Measurements from ENCODE around the gene ULK1.

Gene ULK1

DNA sequence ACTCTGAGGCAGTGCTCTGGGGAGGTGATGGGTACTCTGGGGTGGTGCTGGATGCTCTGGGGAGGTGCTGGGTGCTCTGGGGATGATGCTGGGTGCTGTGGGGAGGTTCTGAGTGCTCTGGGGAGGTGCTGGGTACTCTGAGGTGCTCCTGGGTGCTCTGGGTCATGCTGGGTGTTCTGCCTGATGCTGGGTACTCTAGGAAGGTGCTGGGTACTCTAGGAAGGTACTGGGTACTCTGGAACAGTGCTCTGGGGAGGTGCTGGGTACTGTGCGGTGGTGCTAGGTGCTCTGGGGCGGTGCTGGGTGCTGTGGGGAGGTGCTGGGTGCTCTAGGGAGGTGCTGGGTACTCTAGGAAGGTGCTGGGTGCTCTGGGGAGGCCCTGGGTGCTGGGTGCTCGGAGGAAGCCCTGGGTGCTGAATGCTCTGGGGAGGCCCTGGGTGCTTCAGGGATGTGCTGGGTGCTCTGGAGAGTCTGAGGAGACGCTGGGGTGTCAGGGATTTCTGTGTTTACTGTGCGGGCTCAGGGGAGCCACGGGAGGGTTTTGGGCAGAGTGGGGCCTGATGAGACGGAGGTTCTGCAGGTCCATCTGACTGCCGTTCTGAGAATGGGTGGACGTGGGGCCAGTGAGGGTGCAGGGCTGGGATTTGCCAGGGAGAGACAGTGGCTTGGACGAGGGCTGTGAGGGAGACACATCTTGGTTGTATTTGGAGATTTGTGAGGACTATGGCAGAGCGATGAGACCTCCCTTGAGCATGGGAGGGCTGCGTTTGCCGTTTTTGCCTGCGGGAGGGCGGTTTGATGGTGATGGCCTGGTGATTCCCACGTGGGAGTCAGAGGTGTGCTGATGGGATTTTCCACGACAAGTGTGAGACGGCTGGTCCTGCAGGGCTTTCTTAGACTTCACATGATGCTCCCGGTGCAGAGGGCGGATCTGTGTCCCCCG is 36.2 kb upstream of the ULK1 start:
- H3K9me3 ChIP-seq (ENCODE audit: control insufficient read depth, low read length), result no peaks in the 10 kb centered on the region
- no peaks in the 10 kb centered on the region for H3K27me3 ChIP-seq (ENCODE audit: control insufficient read depth, insufficient read depth, low read length)
- H3K36me3 ChIP-seq (ENCODE audit: control insufficient read depth, insufficient read depth, low read length), result no peaks in the 10 kb centered on the region
- H3K4me3 ChIP-seq (ENCODE audit: low read depth, low read length), result no peak overlapping the region
- H3K4me1 ChIP-seq, result no peaks in the 10 kb centered on the region
- TF ChIP-seq, protein P1, sequence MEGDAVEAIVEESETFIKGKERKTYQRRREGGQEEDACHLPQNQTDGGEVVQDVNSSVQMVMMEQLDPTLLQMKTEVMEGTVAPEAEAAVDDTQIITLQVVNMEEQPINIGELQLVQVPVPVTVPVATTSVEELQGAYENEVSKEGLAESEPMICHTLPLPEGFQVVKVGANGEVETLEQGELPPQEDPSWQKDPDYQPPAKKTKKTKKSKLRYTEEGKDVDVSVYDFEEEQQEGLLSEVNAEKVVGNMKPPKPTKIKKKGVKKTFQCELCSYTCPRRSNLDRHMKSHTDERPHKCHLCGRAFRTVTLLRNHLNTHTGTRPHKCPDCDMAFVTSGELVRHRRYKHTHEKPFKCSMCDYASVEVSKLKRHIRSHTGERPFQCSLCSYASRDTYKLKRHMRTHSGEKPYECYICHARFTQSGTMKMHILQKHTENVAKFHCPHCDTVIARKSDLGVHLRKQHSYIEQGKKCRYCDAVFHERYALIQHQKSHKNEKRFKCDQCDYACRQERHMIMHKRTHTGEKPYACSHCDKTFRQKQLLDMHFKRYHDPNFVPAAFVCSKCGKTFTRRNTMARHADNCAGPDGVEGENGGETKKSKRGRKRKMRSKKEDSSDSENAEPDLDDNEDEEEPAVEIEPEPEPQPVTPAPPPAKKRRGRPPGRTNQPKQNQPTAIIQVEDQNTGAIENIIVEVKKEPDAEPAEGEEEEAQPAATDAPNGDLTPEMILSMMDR (IDR thresholded peaks at IDR 0.05), result no peak
- H3K27ac ChIP-seq, result no peak overlapping the region
- H3K9ac ChIP-seq, result no peak overlapping the region
- H3K79me2 ChIP-seq, result no peaks in the 10 kb centered on the region
- H2AFZ ChIP-seq, result no peak overlapping the region
- no peak overlapping the region for H3K4me2 ChIP-seq (ENCODE audit: low read length)

DNA sequence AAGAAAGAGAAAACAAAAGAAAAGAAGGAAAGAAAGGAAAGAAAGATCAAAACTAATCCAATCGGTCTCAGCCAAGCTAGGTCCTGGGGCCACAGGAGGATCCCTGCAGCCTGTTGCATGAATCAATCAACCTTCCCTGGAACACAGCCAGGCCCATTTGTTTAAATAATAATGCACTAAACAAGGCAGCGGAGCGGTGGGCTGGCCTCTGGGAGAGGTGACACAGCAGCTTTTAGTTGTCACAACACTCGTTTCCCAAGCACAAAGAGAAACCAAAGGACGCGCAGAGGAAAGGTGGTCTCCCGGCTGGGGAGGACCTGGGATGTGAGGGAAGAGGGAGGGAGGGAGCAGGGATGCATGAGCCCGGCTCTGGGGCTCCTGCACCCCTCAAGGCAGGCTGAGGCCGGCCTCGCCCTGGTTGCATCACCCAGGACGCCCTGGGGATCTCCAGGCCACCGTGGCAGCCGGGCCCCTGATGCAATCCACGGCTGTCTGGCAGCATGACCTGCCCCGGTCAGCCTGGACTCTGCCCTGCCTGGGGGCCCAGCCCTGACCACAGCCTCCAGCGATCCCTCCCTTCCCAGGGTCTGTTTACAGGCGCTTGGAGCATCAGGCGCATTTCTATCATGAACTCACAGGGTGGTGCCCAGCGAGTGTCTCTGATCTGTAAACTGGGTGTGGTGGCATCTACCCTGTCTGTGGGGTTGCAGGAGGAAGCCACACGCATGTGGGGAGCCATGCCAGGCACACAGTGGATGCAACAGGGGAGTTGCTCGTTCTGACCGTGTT is 33.8 kb upstream of the ULK1 start:
- H3K36me3 ChIP-seq (ENCODE audit: control insufficient read depth, insufficient read depth, low read length), result no peaks in the 10 kb centered on the region
- no peak overlapping the region for H3K27ac ChIP-seq
- TF ChIP-seq, protein P1 (IDR thresholded peaks at IDR 0.05), result no peak
- H2AFZ ChIP-seq, result peak overlapping the region; percentile 33
- H3K27me3 ChIP-seq (ENCODE audit: control insufficient read depth, insufficient read depth, low read length), result no peaks in the 10 kb centered on the region
- no peak overlapping the region for H3K9ac ChIP-seq
- no peaks in the 10 kb centered on the region for H3K4me1 ChIP-seq
- no peaks in the 10 kb centered on the region for H3K79me2 ChIP-seq
- H3K9me3 ChIP-seq (ENCODE audit: control insufficient read depth, low read length), result no peaks in the 10 kb centered on the region
- H3K4me2 ChIP-seq (ENCODE audit: low read length), result no peak overlapping the region
- no peak overlapping the region for H3K4me3 ChIP-seq (ENCODE audit: low read depth, low read length)

DNA sequence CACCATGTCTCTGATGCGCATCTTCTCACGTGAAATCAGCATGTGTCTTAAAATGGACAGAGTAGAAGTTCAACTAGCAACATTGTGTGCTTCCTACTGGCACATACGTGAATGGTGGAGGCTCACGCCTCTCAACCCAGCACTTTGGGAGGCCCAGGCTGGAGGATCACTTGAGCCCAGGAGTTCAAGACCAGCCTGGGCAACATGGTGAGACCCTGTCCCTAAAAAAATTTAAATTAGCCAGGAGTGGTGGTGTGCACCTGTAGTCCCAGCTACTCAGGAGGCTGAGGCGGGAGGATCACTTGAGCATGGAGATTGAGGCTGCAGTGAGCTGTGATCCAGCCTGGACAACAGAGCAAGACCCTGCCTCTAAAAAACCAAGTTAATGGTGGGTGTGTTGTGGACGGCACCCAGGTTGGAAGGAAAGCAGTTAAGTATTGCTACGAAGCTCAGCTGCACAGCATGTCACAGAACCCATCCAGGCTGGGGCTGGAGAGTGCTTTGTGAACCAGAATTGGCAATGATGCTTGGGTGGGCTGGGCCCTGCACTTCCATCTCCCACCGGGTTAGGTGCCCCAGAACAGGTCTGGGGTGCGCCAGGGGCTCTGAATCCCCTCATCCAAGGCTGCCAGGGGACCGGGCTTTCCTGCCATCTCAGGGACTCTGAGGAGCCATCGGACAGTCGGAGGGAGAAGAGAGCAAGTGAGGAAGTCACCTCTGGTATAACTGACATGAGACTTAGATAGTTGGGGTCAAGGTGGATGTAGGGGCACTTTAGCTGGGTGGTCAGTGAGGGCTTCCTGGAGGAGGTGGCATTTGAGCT is 33.0 kb upstream of the ULK1 start:
- Histone ChIP-seq H3K4me2 (ENCODE audit: low read length) (no peak overlapping the region), H3K9ac (no peak overlapping the region), H2AFZ (no peak overlapping the region), H3K4me3 (ENCODE audit: low read depth, low read length) (no peak overlapping the region), H3K27ac (no peak overlapping the region), H3K4me1 (no peaks in the 10 kb centered on the region), H3K36me3 (ENCODE audit: control insufficient read depth, insufficient read depth, low read length) (no peaks in the 10 kb centered on the region), H3K9me3 (ENCODE audit: control insufficient read depth, low read length) (no peaks in the 10 kb centered on the region), H3K79me2 (no peaks in the 10 kb centered on the region), H3K27me3 (ENCODE audit: control insufficient read depth, insufficient read depth, low read length) (no peaks in the 10 kb centered on the region)
- TF ChIP-seq, protein P1 (IDR thresholded peaks at IDR 0.05), result no peak

DNA sequence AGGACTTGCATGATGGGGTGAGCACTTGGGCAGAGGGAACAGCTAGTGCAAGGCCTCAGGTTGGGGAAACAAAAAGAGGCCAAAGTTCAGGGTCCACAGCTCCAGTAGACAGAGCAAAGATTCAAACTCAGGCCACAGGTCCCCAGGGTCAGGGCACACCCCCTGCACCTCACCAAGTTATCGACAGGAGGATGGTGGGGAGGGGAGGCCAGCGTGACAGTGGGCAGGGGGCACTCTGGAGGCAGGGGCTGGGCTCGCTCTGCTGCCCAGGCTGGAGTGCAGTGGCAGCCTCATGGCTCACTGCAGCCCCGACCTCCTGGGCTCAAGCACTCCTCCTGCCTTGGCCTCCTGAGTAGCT is 32.4 kb upstream of the ULK1 start:
- no peaks in the 10 kb centered on the region for H3K27me3 ChIP-seq (ENCODE audit: control insufficient read depth, insufficient read depth, low read length)
- H3K4me3 ChIP-seq (ENCODE audit: low read depth, low read length), result no peak overlapping the region
- no peak overlapping the region for H3K9ac ChIP-seq
- H3K36me3 ChIP-seq (ENCODE audit: control insufficient read depth, insufficient read depth, low read length), result no peaks in the 10 kb centered on the region
- H3K9me3 ChIP-seq (ENCODE audit: control insufficient read depth, low read length), result no peaks in the 10 kb centered on the region
- no peak overlapping the region for H2AFZ ChIP-seq
- H3K4me2 ChIP-seq (ENCODE audit: low read length), result no peak overlapping the region
- TF ChIP-seq, protein P1 (IDR thresholded peaks at IDR 0.05), result no peak
- H3K4me1 ChIP-seq, result no peaks in the 10 kb centered on the region
- H3K79me2 ChIP-seq, result no peaks in the 10 kb centered on the region
- H3K27ac ChIP-seq, result no peak overlapping the region
